Measurements from ENCODE around the gene FAM3C. TPM values are rescaled to one million over a fixed set of nuclear protein-coding genes. Genes with fewer than 3 reads are reported as not detected.

The FAM3C gene
- total and polyA plus RNA-seq, 10 of the 15 experiments (the other 5 are each of a cell fraction or from before 2014, with no cell fraction given) = 11.0 to 110 (median 27.8) TPM

DNA sequence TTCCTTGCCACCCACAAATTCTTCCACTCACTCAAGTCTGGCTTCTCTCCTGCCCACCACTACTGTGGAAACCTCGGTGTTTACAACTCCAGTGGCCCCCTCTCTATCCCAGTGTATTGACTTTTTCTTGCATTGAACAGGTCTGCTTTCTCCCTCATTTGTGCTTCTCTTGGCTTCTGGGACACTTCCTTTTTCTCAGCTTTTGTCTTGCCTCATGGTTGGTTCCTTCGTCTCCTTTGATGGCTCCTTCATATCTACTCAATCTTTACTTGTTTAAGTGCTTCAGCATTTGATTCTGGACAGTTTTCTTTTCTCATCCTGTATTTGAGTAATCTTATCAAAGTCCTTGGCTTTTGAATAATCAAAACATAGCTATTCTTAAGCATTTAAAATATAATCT is 35.9 kb upstream of the FAM3C start:
- no peak for FAIRE-seq
- Histone ChIP-seq H3K9ac (ENCODE audit: control insufficient read depth, insufficient read depth, low read length) (no peak overlapping the region), H4K20me1 (ENCODE audit: control insufficient read depth, insufficient read depth) (no peaks in the 10 kb centered on the region), H3K36me3 (ENCODE audit: control insufficient read depth in 2 of 2, insufficient read depth in 2 of 2, low read length in 1 of 2) (no peaks in the 10 kb centered on the region), H3K27me3 (replicated peaks in 1 of 2; ENCODE audit: control insufficient read depth in 2 of 2, insufficient read depth in 2 of 2, low read length in 1 of 2) (no peaks in the 10 kb centered on the region), H3K4me2 (ENCODE audit: control insufficient read depth, insufficient read depth) (no peak overlapping the region), H2AFZ (ENCODE audit: control insufficient read depth, low read depth, low read length) (no peak overlapping the region), H3K4me1 (ENCODE audit: control insufficient read depth, insufficient read depth, low read length) (peaks cover 21% of the 10 kb centered on the region), H3K27ac (ENCODE audit: control insufficient read depth, insufficient read depth) (no peak overlapping the region), H3K9me3 (replicated peaks; ENCODE audit: control insufficient read depth, insufficient read depth, low read length) (no peaks in the 10 kb centered on the region), H3K4me3 (no peak overlapping the region), H3K79me2 (ENCODE audit: control insufficient read depth, insufficient read depth, low read length) (no peaks in the 10 kb centered on the region)
- ChIA-PET RAD21 (ENCODE audit: unreplicated experiment) (interaction anchor here (0.7 to 1.6 kb wide), 3 partner anchors 36 to 107 kb away, joined by 3 to 8 read pairs (median 3); partner anchors contain the start of gene FAM3C), SMC1A (ENCODE audit: uncharacterized antibody, unreplicated experiment) (interaction anchor here (1.1 to 1.5 kb wide), 4 partner anchors 9 to 108 kb away, joined by 3 to 6 read pairs (median 3); no protein-coding TSS in a partner anchor), CTCF (interaction anchor here (0.6 to 1.7 kb wide), 3 partner anchors 99 to 349 kb away, joined by 3 to 5 read pairs (median 3); no protein-coding TSS in a partner anchor), POLR2A (interaction anchor here (0.7 kb wide), 1 partner anchor 488 kb away, joined by 4 read pairs; no protein-coding TSS in a partner anchor)
- BruUV-seq (replicated peaks) = no TSS peak
- 73% methylated on average over 2 of the region's 2 CpGs for WGBS (ENCODE audit: insufficient coverage, insufficient replicate concordance, low lambda C conversion rate, missing lambda C conversion rate)
- no peak for DNase-seq (ENCODE audit: low read depth, low spot score)
- intact Hi-C loops (cut with micrococcal nuclease; ENCODE audit: unreplicated experiment) = loop anchor here (2.0 kb wide), 1 partner anchor 99 kb away; no protein-coding TSS in a partner anchor
- in situ Hi-C loops (cut with MboI) = no loop called here
- ATAC-seq = no peak
- TF ChIP-seq, protein P1, sequence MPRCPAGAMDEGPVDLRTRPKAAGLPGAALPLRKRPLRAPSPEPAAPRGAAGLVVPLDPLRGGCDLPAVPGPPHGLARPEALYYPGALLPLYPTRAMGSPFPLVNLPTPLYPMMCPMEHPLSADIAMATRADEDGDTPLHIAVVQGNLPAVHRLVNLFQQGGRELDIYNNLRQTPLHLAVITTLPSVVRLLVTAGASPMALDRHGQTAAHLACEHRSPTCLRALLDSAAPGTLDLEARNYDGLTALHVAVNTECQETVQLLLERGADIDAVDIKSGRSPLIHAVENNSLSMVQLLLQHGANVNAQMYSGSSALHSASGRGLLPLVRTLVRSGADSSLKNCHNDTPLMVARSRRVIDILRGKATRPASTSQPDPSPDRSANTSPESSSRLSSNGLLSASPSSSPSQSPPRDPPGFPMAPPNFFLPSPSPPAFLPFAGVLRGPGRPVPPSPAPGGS (IDR thresholded peaks at IDR 0.05; ENCODE audit: borderline replicate concordance, insufficient read depth, low read depth, low read length, poor library complexity, severe bottlenecking) = no peak
- no peak for TF ChIP-seq ZZZ3 (IDR thresholded peaks at IDR 0.05; ENCODE audit: control insufficient read depth, insufficient read length, low read depth)
- no peak for TF ChIP-seq EGR1 (IDR thresholded peaks at IDR 0.05; ENCODE audit: borderline replicate concordance in 1 of 2, low read depth in 2 of 2, low read length in 2 of 2)
- TF ChIP-seq, protein P2, sequence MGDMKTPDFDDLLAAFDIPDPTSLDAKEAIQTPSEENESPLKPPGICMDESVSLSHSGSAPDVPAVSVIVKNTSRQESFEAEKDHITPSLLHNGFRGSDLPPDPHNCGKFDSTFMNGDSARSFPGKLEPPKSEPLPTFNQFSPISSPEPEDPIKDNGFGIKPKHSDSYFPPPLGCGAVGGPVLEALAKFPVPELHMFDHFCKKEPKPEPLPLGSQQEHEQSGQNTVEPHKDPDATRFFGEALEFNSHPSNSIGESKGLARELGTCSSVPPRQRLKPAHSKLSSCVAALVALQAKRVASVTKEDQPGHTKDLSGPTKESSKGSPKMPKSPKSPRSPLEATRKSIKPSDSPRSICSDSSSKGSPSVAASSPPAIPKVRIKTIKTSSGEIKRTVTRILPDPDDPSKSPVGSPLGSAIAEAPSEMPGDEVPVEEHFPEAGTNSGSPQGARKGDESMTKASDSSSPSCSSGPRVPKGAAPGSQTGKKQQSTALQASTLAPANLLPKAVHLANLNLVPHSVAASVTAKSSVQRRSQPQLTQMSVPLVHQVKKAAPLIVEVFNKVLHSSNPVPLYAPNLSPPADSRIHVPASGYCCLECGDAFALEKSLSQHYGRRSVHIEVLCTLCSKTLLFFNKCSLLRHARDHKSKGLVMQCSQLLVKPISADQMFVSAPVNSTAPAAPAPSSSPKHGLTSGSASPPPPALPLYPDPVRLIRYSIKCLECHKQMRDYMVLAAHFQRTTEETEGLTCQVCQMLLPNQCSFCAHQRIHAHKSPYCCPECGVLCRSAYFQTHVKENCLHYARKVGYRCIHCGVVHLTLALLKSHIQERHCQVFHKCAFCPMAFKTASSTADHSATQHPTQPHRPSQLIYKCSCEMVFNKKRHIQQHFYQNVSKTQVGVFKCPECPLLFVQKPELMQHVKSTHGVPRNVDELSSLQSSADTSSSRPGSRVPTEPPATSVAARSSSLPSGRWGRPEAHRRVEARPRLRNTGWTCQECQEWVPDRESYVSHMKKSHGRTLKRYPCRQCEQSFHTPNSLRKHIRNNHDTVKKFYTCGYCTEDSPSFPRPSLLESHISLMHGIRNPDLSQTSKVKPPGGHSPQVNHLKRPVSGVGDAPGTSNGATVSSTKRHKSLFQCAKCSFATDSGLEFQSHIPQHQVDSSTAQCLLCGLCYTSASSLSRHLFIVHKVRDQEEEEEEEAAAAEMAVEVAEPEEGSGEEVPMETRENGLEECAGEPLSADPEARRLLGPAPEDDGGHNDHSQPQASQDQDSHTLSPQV (IDR thresholded peaks at IDR 0.05) = no peak
- TF ChIP-seq SIX5 (IDR thresholded peaks at IDR 0.05; ENCODE audit: low read depth, low read length, severe bottlenecking) = no peak
- no peak for TF ChIP-seq ZSCAN29 (IDR thresholded peaks at IDR 0.05)
- TF ChIP-seq NFXL1 (IDR thresholded peaks at IDR 0.05; ENCODE audit: borderline replicate concordance) = no peak
- TF ChIP-seq NFYB (IDR thresholded peaks at IDR 0.05; ENCODE audit: insufficient read depth, low read depth, low read length) = no peak
- TF ChIP-seq, protein P3, sequence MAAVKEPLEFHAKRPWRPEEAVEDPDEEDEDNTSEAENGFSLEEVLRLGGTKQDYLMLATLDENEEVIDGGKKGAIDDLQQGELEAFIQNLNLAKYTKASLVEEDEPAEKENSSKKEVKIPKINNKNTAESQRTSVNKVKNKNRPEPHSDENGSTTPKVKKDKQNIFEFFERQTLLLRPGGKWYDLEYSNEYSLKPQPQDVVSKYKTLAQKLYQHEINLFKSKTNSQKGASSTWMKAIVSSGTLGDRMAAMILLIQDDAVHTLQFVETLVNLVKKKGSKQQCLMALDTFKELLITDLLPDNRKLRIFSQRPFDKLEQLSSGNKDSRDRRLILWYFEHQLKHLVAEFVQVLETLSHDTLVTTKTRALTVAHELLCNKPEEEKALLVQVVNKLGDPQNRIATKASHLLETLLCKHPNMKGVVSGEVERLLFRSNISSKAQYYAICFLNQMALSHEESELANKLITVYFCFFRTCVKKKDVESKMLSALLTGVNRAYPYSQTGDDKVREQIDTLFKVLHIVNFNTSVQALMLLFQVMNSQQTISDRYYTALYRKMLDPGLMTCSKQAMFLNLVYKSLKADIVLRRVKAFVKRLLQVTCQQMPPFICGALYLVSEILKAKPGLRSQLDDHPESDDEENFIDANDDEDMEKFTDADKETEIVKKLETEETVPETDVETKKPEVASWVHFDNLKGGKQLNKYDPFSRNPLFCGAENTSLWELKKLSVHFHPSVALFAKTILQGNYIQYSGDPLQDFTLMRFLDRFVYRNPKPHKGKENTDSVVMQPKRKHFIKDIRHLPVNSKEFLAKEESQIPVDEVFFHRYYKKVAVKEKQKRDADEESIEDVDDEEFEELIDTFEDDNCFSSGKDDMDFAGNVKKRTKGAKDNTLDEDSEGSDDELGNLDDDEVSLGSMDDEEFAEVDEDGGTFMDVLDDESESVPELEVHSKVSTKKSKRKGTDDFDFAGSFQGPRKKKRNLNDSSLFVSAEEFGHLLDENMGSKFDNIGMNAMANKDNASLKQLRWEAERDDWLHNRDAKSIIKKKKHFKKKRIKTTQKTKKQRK (IDR thresholded peaks at IDR 0.05; ENCODE audit: low read depth, low read length) = no peak
- no peak for TF ChIP-seq IKZF2 (IDR thresholded peaks at IDR 0.05)
- no peak for TF ChIP-seq PAX8 (IDR thresholded peaks at IDR 0.05)
- TF ChIP-seq, protein P4, sequence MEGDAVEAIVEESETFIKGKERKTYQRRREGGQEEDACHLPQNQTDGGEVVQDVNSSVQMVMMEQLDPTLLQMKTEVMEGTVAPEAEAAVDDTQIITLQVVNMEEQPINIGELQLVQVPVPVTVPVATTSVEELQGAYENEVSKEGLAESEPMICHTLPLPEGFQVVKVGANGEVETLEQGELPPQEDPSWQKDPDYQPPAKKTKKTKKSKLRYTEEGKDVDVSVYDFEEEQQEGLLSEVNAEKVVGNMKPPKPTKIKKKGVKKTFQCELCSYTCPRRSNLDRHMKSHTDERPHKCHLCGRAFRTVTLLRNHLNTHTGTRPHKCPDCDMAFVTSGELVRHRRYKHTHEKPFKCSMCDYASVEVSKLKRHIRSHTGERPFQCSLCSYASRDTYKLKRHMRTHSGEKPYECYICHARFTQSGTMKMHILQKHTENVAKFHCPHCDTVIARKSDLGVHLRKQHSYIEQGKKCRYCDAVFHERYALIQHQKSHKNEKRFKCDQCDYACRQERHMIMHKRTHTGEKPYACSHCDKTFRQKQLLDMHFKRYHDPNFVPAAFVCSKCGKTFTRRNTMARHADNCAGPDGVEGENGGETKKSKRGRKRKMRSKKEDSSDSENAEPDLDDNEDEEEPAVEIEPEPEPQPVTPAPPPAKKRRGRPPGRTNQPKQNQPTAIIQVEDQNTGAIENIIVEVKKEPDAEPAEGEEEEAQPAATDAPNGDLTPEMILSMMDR (IDR thresholded peaks at IDR 0.05 in 2 of 3, conservative IDR thresholded peaks at IDR 0.05 in 1 of 3; ENCODE audit: control insufficient read depth in 2 of 3, extremely low read depth in 1 of 3, insufficient read depth in 1 of 3, low read depth in 3 of 3, low read length in 3 of 3) = no peak

All from GM12878 (cell line).